HG03039 (cell line): ENCODE results near the gene GJB2.
A peak's percentile ranks its signal among the peaks of the same experiment; 100 is the strongest.
"Not testable (repeated sequence)": the region's sequence is repeated elsewhere in the genome, so short reads cannot be mapped to it uniquely, and the experiment has no call there.

Experiments used
- ATAC-seq: cut with Tn5 transposase; IDR thresholded peaks from one replicate; pipeline ENCODE4 v1.9.1; 2021; ENCODE audit warnings: mild to moderate bottlenecking, moderate library complexity; ENCODE audit not compliant: unreplicated experiment

GJB2 gene

GRCh38 chr13:20171364-20171763 lies 21.4 kb downstream of the GJB2 start:
- no peak for ATAC-seq

GRCh38 chr13:20170921-20171320 lies 21.8 kb downstream of the GJB2 start:
- no peak for ATAC-seq

DNA sequence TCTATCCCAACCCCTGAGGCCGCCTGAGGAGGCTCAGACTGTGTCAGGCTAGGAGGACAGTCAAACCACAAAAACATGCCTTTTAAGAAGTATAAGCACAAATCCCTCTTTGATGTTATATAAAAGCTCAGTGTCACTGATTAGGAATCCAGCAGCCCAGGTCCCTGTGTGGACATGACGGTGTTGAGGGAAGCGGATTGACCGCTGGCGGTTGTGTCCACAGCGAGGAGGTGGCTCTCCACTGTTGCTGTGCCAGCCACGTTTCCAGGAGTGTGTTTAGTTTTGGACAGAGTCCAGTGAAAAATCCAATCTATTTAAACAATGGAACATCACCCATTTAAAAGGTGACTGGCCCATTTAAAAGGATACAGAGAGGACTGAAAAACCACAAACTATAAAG lies 24.3 kb downstream of the GJB2 start:
- no peak for ATAC-seq

DNA sequence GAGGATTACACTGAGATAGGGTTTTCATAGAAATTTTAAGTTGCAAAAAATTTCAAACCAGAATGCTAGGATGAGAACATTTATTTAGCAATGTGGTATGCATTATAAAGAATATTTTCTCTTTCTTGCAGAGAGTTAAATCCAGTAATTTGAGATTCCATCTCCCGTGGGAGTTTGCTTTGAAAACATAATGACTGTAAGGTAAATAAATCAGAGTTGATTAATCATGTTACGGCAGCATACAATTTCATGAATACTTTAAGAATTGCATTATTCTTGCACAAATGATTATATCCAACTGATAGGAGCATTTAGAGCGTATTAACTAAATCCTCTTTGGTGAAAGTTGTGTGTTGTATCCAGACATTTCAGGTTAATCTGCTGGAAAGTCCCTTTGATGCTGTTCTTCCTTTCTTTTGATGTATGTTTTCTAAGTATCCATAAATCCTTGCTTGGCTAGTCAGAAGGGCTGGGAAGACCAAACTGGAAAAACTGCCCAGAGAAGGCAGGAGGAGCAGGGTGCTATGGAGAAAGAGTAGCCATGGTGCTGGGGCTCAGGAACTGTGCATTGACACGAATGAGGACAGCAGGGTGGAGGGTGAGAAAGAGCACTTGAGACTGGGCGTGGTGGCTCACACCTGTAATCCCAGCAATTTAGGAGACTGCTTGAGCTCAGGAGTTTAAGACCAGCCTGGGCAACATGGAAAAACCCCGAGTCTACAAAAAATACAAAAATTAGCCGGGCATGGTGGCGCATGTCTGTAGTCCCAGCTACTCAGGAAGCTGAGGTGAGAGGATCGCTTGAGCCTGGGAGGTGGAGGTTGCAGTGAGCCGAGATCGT lies 27.1 kb downstream of the GJB2 start:
- ATAC-seq = no peak

DNA sequence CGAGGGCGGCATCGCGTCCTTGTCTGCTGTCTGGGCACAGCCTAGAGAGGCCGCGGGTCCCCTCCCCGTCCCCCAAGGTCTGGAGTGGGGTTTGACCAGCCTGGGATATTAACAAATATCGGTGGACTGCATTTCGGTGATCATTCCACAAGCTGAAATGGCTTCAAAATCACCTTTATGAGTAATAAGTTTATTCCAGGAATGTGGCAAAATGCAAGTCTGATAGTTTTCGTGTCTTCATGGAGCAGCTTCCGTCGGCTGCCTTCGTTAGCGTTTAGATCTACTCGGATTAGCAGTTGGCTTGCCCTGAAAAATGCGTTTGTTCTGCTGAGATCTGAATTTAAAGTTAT lies 30.8 kb downstream of the GJB2 start:
- ATAC-seq = no peak

- ATAC-seq = peak; percentile 45
Observed at GRCh38 chr13:20161275-20161950, 31.3 kb downstream of the GJB2 start.

DNA sequence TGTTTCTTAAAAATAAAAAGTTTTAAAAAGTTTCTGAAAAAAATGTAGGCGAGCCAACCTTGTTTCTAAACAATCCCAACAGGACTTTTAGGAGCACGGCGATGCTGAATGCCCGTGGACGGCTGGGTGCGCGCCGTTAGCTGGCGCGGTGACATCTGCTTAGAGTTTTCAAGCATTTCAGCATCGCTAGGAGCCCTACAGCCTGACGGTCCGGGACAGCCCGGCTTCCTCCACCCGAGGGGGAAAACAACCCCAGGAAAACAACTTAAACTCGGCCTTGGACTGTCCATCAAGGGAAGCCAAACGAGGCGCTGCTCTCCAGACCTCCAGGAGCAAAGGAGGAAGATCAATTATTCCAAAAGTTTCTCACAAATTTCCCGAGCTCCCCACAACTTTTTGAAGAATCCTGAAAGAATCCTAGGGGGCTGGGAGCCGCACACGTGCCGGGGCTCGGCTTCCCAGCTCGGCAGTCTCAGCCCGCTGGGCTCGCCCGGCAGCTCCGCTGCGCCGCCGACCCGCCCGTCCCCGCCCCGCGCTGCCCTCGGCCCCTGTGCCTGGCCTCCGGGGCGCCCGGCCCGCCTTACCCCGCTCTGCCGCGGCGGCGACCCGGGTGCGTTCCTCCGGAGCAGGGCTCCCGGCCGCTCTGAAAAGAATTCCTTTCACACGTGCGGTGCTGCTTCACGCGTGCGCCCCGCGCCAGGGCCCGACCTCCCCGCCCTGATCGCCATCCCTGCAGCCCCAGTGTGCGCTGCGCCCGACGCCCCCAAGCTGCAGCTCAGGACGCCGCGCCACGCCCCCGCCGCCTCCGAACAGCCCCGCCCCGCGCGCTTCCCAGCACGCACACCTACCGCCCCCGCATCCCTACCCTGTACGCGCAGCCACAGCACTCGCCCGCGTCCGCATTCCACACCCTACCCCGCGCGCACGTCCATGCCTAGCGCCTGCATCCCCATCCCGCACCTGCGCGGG lies 32.1 kb downstream of the GJB2 start, which contains the start of gene GJA3:
Gene GJA3 (minus strand): TSS at position 747 of the 969 bp plus-strand sequence. CDS start 17,764 bp downstream, outside the sequence.
- ATAC-seq = peak; percentile 61

GRCh38 chr13:20159646-20160305 lies 33.0 kb downstream of the GJB2 start:
- ATAC-seq = no peak

DNA sequence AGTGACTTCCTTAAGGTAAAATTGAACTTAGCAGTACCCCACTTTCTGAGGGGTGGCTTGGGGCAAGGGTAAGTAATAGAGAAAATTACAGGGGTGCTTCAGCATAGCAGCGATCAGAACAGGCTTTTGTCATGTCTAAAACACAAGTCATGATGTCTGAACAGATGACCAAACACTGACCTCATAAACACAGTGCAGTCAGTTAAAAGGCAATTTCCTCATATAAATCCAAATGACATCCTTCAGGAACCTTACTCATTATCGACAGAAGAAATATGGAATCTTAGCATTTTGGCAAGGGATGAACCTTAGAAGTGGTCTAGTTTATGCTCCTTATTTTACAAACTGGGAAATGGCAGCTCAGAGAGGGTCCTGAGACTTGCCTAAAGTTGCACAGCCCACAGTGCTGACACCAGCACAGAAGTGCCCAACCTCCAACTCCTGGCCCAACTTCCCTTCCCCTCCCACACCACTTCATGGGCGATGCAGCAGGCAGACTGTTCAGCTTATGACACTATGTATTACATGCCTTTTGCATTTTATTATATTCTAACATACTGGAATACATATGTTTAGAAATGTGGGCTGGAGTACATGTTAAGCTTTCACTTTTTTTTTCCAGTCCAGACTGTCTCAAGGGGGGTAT lies 35.5 kb downstream of the GJB2 start:
- ATAC-seq = no peak

- ATAC-seq = no peak
Observed at GRCh38 chr13:20156702-20157101, 36.0 kb downstream of the GJB2 start.

GRCh38 chr13:20153290-20153689 lies 39.4 kb downstream of the GJB2 start:
- ATAC-seq = not testable (repeated sequence)

DNA sequence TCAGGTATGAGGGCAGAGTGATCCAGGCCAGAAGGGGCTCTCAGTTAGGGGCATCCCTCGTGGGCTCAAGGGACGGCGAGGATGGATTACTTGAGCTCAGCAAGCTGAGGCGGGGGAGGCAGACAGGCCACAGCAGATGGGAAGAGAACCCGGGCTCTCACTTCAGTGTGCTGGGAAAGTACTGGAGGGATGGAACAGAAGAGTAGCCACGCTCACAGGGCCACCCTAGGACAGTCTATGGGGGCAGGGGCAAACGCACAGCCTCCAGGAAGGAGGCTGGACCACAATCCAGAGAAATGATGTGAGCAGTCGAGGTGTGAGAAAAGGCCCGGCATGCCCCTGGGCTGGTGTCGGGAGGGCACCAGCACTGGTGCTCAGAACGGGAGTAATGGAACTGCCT lies 41.1 kb downstream of the GJB2 start:
- ATAC-seq = no peak

DNA sequence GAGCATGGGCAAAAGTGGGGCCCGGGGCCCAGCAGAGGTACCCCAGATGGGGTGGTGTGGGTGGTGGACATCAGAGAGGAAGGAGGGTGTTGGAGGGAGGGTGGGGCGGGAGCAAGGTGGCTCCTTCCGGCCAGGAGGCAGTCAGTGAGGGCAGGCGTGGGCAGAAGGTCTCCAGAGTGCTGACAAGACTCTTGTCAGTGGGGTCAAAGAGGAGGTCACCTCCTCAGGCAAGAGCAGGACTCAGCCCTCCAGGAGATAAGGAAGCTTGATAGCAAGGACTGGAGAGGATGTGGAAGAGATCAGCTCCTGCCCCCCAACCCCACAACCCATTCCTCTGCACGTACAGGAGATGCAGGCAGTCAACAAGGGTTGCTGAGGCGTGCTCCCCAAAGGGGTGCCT lies 41.7 kb downstream of the GJB2 start:
- no peak for ATAC-seq

DNA sequence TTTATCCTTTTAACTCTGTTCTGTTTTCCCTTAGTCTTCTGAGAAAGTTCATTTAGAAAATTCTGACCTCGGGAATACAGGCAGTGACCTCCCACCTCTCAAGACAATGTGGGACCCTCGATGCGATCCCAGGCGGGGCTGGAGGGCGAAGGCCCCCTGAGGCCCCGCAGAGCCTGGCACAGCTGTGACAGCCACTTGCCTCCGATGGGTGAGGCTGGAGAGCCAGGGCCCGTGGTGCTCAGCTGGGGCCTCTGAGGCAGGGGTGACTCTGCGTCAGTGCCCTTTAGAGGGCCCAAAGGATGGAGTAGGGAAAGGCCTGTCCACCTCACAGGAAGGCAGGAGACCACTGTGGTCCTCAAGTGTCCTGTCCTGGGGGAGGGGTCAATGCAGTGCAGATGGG lies 42.2 kb downstream of the GJB2 start:
- no peak for ATAC-seq

GRCh38 chr13:20149762-20150161 lies 43.0 kb downstream of the GJB2 start:
- no peak for ATAC-seq

GRCh38 chr13:20148501-20149183 lies 44.1 kb downstream of the GJB2 start:
- no peak for ATAC-seq

- ATAC-seq = no peak
Observed at GRCh38 chr13:20146381-20146780, 46.4 kb downstream of the GJB2 start.

DNA sequence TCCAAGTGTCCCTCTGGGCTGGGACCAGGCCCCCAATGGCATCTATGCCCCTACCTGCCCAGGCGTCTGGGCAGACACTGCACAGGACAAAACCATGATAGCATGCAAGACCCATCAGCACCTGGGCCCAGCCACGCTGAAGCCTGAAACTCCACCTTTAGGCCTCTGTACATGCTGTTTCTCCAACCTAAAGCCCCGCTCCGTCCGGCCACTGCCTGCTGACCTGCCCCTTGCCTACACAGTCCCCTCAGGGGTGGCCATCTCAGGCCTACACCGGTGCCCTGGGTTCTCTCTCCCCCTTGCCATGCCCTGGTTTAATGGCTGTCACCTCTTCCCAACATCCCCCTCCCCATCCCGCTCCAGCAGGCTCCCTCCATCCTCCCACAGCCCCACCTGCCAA lies 47.2 kb downstream of the GJB2 start:
- ATAC-seq = no peak

- ATAC-seq = no peak
Observed at GRCh38 chr13:20144141-20144850, 48.4 kb downstream of the GJB2 start.
